Ishikawa (cell line): ENCODE measurements around the gene C1orf56.

Experiments used
- CEBPB ChIP-seq: IDR thresholded peaks from 2 replicates; pipeline ENCODE4 v1.6.1; 2012
- EGR1 ChIP-seq: IDR thresholded peaks from 2 replicates; pipeline ENCODE4 v1.6.1; 2012
- EP300 ChIP-seq: IDR thresholded peaks from 2 replicates; pipeline ENCODE4 v1.6.1; 2012; ENCODE audit warnings: borderline replicate concordance
- NFIC ChIP-seq: IDR thresholded peaks from 2 replicates; pipeline ENCODE4 v1.6.1; 2012
- TAF1 ChIP-seq: IDR thresholded peaks from 2 replicates; pipeline ENCODE4 v1.6.1; 2012; ENCODE audit warnings: low read depth, mild to moderate bottlenecking
- YY1 ChIP-seq: IDR thresholded peaks from 2 replicates; pipeline ENCODE4 v1.6.1; 2012; ENCODE audit warnings: low read depth
- TF ChIP-seq, protein P1 (sequence below): IDR thresholded peaks from 2 replicates; pipeline ENCODE4 v1.6.1; 2012; ENCODE audit warnings: low read depth, mild to moderate bottlenecking

GRCh38 chr1:151011154-151011850, 36.2 kb upstream of the C1orf56 start:
- no peak for TF ChIP-seq TAF1
- TF ChIP-seq EP300: no peak
- TF ChIP-seq EGR1: no peak
- TF ChIP-seq, protein P1, sequence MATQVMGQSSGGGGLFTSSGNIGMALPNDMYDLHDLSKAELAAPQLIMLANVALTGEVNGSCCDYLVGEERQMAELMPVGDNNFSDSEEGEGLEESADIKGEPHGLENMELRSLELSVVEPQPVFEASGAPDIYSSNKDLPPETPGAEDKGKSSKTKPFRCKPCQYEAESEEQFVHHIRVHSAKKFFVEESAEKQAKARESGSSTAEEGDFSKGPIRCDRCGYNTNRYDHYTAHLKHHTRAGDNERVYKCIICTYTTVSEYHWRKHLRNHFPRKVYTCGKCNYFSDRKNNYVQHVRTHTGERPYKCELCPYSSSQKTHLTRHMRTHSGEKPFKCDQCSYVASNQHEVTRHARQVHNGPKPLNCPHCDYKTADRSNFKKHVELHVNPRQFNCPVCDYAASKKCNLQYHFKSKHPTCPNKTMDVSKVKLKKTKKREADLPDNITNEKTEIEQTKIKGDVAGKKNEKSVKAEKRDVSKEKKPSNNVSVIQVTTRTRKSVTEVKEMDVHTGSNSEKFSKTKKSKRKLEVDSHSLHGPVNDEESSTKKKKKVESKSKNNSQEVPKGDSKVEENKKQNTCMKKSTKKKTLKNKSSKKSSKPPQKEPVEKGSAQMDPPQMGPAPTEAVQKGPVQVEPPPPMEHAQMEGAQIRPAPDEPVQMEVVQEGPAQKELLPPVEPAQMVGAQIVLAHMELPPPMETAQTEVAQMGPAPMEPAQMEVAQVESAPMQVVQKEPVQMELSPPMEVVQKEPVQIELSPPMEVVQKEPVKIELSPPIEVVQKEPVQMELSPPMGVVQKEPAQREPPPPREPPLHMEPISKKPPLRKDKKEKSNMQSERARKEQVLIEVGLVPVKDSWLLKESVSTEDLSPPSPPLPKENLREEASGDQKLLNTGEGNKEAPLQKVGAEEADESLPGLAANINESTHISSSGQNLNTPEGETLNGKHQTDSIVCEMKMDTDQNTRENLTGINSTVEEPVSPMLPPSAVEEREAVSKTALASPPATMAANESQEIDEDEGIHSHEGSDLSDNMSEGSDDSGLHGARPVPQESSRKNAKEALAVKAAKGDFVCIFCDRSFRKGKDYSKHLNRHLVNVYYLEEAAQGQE: no peak
- TF ChIP-seq NFIC: no peak
- no peak for TF ChIP-seq YY1
- no peak for TF ChIP-seq CEBPB
